ENCODE results near the gene CATSPERD.

Gene CATSPERD

DNA sequence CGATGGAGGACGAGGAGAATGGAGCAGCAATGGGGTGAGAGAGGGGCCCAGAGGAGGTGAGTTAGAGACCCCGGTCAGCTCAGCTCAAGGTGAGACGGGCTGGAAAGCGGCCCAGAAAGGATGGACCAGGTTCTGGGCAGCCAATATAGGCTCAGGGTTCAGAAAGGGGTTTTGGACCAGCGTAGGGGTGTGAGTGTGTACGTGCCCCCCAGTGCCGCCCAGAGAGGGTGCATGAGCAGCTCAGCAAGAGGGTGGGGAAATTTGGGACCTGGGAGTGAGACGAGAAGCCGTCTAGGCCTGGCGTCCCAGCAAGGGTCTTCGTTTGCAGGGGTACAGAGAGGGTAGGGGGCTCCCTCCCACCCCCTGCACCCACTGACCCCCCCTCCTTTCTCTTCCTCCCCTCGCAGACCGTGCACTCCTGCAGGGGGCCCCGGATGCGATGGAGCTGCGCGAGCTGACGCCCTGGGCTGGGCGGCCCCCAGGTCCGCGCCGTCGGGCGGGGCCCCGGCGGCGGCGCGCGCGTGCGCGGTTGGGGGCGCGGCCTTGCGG is 107.0 kb downstream of the CATSPERD start:
- DNase-seq (ENCODE audit: low spot score): no peak

DNA sequence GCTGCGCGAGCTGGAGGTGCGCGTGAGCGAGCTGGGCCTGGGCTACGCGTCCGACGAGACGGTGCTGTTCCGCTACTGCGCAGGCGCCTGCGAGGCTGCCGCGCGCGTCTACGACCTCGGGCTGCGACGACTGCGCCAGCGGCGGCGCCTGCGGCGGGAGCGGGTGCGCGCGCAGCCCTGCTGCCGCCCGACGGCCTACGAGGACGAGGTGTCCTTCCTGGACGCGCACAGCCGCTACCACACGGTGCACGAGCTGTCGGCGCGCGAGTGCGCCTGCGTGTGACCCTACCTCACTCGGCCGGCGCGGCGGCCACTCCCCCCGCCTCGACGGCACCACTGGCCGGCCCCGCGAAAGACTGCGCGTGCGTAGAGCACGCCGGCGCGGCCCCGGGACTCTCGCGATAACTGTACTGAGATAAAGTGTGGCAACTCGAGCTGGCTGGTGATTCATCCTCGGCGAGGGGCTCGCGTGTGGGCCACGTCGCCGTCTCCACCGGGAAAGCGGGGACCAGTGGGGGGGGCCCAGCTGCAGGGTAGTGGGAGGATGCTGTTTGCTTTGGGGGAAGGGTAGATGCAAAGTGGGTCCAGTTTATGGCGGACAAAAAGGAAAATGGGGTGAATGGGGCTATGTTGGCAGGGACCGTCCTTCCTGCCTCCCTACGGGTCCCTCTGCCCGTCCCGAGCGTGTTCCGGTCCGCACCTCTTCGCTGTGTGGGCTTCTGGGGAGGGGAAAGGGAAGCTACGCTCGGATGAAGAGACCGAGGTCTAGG is 107.6 kb downstream of the CATSPERD start:
- DNase-seq (ENCODE audit: low spot score): peak; percentile 98
